ES-I3 (cell line): Measurements from ENCODE around the gene PLPPR2.
"Not testable (repeated sequence)": the region's sequence is repeated elsewhere in the genome, so short reads cannot be mapped to it uniquely, and the experiment has no call there.

Experiments used
- H3K36me3 ChIP-seq: 2 replicates; pipeline ENCODE4 v1.6.1; 2013; ENCODE audit warnings: mild to moderate bottlenecking, low read length, control low read depth, moderate library complexity; ENCODE audit not compliant: insufficient read depth
- H3K4me1 ChIP-seq: 2 replicates; pipeline ENCODE4 v1.6.1; 2013; ENCODE audit warnings: mild to moderate bottlenecking, control low read depth, low read length; ENCODE audit not compliant: insufficient read depth
- H3K9ac ChIP-seq: 2 replicates; pipeline ENCODE4 v1.6.1; 2013; ENCODE audit warnings: low read depth, mild to moderate bottlenecking, low read length, moderate library complexity
- H3K9me3 ChIP-seq: 2 replicates; pipeline ENCODE4 v1.6.1; 2013; ENCODE audit warnings: mild to moderate bottlenecking, low read length, moderate library complexity; ENCODE audit not compliant: control insufficient read depth, insufficient read depth

Gene PLPPR2, protein sequence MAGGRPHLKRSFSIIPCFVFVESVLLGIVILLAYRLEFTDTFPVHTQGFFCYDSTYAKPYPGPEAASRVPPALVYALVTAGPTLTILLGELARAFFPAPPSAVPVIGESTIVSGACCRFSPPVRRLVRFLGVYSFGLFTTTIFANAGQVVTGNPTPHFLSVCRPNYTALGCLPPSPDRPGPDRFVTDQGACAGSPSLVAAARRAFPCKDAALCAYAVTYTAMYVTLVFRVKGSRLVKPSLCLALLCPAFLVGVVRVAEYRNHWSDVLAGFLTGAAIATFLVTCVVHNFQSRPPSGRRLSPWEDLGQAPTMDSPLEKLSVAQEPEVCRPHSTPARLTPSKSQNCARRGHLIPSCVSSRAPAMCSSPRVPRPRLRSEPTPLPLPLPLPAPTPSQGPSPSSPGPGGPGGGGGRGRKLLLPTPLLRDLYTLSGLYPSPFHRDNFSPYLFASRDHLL

DNA sequence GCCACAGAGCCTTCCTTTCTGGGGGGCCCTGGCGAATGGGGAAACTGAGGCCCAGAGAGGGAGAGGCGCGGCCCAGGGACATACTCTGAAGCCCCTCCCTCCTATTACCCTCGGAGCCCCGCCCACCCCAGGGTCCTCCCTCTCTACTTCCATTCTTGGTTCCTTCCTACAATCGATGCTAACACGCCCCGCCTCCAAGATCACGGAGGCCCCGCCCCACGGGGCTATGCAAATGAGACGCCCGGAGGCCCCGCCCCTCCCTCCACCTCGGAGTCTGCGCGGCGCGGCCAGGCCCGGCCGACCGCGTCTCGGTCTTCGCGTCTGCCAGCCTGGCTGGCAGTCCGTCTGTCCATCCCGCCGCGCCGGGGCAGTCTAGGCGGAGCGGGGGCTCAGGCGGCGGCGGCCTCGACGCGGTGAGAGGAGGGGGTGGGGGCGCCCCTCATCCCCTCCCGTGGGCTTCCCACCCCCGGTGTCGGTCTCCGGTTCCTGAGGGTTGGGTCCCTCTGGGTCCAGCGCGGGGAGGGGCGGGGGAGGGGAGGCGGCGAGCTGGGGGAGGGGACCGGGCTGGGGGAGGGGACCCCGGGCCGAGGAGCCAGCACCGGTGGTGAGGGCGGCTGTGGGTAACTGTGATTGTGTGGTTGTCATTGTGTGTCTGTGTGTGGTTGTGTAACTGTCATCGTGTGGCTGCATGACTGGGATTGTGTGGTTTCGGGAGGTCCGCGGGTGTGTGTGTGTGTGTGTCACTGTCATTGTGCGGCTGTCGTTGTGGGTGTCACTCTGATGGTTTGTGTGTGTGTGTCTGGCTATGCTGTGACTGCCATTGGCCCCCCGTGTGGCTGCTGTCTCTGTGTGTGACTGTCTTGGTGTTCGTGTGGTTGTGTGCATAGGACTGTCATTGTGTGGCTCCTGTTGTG lies at the start of gene PLPPR2:
TSS of gene PLPPR2 (plus strand) at position 273 of the 914 bp plus-strand sequence. CDS start 2,242 bp downstream, outside the sequence.
- no peaks in the 10 kb centered on the region; the same call in 1 of the 2 replicates for H3K4me1 ChIP-seq
- no peaks in the 10 kb centered on the region for H3K36me3 ChIP-seq
- H3K9me3 ChIP-seq = no peaks in the 10 kb centered on the region
- H3K9ac ChIP-seq = peak within 1 kb of the TSS; percentile 42; the same call in 1 of the 2 replicates

DNA sequence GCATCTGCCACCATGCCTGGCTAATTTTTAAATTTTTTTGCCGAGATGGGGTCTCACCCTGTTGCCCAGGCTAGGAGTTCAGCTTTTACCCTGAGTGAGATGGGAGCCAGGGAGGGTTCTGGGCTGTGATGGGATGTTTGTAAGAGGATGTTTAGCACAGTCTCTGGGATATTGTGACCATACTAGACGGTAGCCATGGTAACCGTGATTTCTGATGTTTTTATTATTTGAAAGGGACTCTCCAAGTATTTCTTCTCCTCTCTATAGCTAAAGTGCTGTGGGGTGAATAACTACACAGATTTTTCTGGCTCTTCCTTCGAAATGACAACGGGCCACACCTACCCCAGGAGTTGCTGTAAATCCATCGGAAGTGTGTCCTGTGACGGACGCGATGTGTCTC lies 48.9 kb upstream of the PLPPR2 start:
- Histone ChIP-seq H3K36me3 (no peaks in the 10 kb centered on the region), H3K9me3 (no peaks in the 10 kb centered on the region), H3K4me1 (no peaks in the 10 kb centered on the region), H3K9ac (no peak overlapping the region)

DNA sequence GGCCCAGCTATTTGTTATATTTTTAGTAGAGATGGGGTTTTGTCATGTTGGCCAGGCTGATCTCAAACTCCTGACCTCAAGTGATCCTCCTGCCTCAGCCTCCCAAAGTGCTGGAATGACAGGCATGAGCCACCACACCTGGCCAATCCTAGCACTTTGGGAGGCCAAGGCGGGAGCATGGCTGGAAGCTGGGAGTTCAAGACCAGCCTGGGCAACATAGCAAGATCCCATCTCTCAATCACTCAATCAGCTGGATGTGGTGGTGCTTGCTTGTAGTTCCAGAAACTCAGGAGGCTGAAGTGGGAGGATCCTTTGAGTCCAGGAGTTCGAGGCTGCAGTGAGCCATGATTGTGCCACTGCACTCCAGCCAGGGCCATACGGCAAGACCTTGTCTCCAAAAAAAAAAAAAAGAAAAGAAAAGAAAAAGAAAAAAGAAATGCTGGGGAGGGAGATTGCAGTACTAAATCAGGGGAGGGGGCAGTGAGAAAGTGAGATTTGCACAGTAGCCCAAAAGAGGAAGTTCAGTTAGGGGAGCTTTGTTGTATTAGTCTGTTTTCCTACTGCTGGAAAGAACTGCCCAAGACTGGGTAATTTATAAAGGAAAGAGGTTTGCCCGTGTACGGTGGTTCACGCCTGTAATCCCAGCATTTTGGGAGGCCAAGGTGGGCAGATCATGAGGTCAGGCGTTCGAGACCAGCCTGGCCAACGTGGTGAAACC lies 34.8 kb upstream of the PLPPR2 start:
- H3K4me1 ChIP-seq = peaks cover 14% of the 10 kb centered on the region
- H3K9me3 ChIP-seq, H3K36me3 ChIP-seq, H3K9ac ChIP-seq: not testable (repeated sequence)

DNA sequence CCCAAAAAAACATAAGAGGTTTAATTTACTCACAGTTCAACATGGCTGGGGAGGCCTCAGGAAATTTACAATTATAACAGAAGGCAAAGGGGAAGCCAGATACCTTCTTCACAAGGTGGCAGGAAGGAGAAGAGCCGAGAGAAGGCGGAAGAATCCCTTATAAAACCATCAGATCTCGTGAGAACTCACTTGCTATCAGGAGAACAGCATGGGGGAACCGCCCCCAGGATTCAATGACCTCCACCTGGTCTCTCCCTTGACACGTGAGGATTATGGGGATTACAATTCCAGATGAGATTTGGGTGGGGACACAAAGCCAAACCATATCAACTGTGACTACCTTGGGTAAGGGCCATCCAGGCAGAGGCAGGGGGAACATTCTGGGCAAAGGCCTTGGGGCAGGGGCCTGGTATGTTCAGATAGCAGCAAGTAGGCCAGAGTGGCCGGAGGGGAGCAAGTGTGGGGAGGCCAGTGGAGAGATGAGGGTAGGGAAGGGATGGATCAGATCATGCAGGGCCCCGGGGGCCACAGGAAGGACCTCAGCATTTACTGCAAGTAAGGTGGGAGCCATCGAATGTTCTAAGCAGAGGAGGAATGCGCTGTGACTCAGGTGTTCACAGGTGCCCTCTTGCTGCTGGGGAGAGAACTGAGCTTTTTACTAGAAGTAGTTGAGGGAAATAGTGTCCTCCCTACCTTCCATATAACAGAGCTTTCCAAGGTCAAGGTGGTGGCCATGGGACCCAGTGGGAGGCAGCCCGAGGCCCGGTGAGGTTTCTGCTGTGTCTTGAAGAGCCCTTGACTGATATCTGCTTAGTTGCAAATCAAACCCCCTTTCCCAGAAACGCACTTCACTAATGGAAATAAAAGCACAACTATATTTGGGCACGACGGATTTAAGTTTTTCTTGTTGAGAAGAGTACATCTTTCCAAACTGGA lies 33.8 kb upstream of the PLPPR2 start:
- H3K9ac ChIP-seq = no peak overlapping the region
- H3K4me1 ChIP-seq = peaks cover 14% of the 10 kb centered on the region
- H3K36me3 ChIP-seq = no peaks in the 10 kb centered on the region
- H3K9me3 ChIP-seq = no peaks in the 10 kb centered on the region

DNA sequence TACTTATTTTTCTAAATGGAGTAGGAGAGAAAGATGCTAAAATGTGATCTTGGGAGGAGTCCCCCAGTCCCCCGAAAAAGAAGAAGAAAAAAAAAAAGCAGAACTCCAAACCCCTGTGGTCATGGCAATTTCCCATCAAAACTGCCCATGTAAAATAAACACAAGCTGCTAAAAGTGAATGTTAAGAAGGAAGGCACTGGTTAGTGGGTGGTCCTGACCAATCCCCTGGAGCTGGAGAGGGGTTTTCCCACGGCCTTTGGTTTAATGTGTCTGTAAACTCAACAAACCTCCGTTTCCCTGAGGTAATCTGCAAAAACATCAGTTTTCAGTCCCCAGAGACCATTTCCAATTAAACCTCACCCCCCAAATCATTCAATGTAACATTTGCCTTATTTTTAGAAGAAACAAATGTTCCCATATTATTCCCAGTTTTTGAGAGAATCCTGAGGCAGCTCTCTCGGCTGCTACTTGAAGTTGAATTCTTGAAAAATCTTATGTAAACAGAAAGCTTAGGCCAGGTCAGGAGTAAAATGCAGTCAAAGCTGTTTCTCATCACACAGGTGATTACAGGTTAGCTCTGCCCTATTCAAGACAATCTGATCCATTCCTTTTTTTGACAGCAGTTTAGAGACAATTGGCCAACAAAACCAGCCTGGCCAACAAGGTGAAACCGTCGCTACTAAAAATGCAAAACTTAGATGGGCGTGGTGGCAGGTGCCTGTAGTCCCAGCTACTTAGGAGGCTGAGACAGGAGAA lies 32.8 kb upstream of the PLPPR2 start:
- Histone ChIP-seq H3K9ac (no peak overlapping the region), H3K9me3 (no peaks in the 10 kb centered on the region), H3K36me3 (no peaks in the 10 kb centered on the region), H3K4me1 (peaks cover 14% of the 10 kb centered on the region)

DNA sequence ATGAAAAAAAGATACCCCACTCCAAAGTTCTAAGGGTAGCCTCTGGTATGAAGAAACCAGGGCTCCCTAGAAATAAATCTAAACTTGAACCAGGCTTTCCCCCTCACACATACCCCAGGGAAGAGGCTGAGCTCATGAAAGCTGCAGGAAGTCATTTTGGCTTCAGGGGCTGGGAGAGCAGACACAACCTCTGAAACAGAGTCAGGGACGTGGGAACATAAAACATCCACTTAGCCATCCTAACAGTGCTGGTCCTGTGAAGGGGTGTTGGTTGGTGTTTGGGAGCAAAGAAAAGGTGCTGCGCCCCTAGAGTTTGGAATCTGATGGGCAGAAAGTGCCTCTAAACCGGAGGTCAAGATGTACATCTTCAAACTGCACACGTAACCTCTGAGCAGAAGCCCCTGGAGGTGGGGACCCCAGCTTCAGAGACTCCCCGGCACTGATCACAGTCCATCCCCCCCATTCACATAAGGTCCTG lies 31.6 kb upstream of the PLPPR2 start:
- Histone ChIP-seq H3K4me1 (peaks cover 14% of the 10 kb centered on the region), H3K9ac (no peak overlapping the region), H3K9me3 (no peaks in the 10 kb centered on the region), H3K36me3 (no peaks in the 10 kb centered on the region)

DNA sequence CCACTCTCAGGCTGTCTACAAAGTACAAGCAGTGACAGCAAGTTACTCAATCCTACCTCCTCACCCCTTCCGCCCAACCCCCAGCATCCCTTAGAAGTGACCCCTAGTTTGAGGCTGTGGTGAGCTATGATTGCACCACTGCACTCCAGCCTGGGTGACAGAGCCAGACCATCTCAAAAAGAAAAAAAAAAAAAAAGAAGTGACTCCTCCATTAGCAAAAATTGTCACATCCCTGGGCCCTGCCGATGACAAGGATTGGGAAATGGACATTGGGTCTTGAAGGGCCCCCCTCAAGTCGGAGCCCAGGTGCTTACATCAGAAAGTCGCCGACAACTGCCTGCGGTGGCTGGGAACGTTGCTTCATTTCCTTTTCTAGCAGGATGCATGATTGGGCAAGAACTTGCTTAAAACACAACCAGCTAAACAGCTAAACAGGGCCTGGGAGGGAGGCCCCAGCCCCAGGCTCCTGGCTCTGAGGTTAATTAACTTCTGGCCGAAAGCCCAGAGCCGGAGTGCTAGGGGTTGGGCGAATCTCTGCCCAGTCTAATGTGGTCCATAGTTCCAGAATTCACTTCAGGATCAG lies 31.1 kb upstream of the PLPPR2 start:
- Histone ChIP-seq H3K4me1 (peaks cover 14% of the 10 kb centered on the region), H3K9ac (no peak overlapping the region), H3K9me3 (no peaks in the 10 kb centered on the region), H3K36me3 (no peaks in the 10 kb centered on the region)

DNA sequence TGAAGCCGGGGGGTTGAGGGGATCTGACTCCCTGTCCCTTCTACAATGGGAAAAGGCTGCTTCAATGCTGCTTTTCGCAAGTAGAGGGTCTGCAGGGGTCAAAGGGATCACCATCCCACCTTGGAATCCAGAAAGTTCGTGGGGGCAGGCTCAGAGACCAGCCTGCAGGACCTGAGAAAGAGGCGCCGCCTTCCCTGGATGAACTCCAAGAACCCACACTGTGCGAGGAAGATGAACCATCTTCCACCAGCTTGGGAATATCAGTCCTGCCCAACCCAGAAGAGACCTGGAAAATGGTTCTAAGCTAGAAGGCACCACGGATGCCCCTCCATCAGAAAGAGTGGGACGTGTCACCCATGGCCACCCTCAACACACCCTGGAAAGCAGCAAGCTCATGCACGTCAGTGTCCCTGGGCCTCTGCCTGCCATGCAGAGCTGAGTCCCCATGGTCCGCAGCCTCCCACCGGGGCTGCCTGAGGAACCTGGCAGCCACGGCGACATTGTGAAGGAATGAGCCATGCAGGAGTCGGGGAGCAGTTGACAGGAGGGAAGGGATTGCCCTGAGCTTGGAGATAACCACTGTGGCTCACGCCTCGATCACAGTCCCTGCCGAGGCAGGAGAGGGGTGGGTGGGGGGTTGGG lies 30.4 kb upstream of the PLPPR2 start:
- no peak overlapping the region for H3K9ac ChIP-seq

DNA sequence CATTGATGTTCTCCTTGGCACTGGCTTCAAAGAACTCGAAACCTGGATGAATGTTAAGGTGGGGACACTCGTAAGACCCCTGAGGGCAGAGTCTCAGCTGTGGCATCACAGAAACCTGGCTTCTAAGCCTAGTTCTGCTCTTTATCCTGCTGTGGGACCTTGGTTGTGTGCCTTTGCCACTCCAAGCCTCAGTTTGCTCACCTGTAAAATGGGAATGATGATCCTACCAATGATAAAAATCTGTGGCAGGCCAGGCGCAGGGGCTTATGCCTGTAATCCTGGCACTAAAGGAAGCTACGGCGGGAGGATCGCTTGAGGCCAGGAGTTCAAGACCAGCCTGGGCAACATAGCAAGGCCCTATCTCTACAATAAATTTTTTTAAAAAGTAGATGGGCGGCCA lies 29.7 kb upstream of the PLPPR2 start:
- H3K36me3 ChIP-seq = no peaks in the 10 kb centered on the region
- H3K9ac ChIP-seq = no peak overlapping the region
- no peaks in the 10 kb centered on the region for H3K9me3 ChIP-seq
- peaks cover 14% of the 10 kb centered on the region for H3K4me1 ChIP-seq

More for the DNA sequence above, 30.4 kb upstream of the PLPPR2 start:
- Histone ChIP-seq H3K4me1 (peaks cover 14% of the 10 kb centered on the region), H3K36me3 (no peaks in the 10 kb centered on the region), H3K9me3 (no peaks in the 10 kb centered on the region)

DNA sequence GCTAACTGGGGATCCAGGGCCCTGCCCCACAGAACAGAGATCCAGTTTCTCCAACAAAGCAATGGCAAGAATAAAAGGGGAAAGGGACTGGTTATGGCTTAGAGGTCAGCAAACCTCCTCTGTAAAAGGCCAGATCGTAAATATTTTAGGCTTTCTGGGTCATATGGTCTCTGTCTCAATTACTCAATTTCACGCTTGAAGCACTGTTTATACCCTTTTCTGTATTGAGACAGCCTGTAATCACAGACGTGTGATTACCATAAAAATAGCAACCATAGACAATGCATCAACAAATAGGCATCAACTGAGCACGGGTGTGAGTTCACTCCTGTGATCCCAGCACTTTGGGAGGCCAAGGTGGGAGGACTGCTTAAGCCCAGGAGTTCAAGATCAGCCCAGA lies 25.1 kb upstream of the PLPPR2 start:
- no peaks in the 10 kb centered on the region for H3K36me3 ChIP-seq
- H3K4me1 ChIP-seq = no peaks in the 10 kb centered on the region
- no peak overlapping the region for H3K9ac ChIP-seq
- H3K9me3 ChIP-seq = no peaks in the 10 kb centered on the region

DNA sequence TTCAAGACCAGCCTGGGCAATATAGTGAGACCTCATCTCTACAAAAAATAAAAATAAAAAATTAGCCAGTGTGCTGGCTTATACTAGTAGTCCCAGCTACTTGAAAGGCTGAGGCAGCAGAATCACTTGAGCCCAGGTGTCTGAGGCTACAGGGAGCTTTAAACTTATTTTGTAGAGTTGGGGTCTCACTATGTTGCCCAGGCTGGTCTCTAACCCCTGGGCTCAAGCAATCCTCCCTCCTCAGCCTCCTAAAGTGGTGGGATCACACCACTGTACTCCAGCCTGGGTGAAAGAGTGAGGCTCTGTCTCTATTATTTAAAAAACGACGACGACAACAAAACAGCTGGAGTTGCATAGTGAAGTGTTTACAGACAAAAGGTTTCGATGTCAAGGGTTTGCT lies 23.7 kb upstream of the PLPPR2 start:
- Histone ChIP-seq H3K9me3 (no peaks in the 10 kb centered on the region), H3K36me3 (no peaks in the 10 kb centered on the region), H3K9ac (no peak overlapping the region), H3K4me1 (no peaks in the 10 kb centered on the region)

DNA sequence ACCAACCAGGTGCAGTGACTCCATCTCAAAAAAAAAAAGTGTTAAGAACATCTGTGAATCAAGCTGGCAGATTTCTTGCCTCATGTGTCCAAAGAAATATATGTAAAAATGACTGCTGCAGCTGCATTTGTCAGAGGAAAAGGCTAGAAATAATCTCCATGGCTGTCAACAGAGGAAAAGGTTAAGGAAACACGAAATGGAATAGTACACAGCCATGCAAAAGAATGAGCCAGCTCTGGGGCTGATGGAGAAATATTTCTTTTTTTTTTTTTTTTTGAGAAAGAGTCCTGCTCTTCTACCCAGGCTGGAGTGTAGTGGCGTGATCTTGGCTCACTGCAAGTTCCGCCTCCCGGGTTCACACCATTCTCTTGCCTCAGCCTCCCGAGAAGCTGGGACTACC lies 22.4 kb upstream of the PLPPR2 start:
- Histone ChIP-seq H3K9ac (no peak overlapping the region), H3K4me1 (no peaks in the 10 kb centered on the region), H3K9me3 (no peaks in the 10 kb centered on the region), H3K36me3 (no peaks in the 10 kb centered on the region)
